ENCODE data around the gene MAGEB3.
"Not testable (repeated sequence)": the region's sequence is repeated elsewhere in the genome, so short reads cannot be mapped to it uniquely, and the experiment has no call there.

The MAGEB3 gene

DNA sequence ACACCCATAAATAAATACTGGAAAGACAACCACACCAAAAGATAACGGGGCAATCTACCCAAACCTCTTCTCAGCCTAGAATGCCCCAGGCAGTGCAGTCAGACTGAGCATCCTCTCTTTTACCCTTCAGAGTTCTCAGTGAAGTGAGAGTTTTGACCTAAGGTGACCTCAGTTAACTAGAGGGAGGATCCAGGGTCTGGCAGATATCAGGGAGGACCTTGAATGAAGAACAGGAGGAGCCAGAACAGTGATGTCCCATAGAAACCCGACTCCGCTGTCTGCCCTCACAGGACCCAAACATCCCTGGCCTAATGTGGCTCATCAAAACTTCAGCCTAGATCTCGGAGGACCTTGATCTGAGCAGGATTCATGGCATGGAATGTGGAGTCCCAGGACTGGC is at the start of gene MAGEB3:
TSS of gene MAGEB3 (plus strand) at position 263 of the 400 bp plus-strand sequence. CDS start 5,268 bp downstream, outside the sequence.
- DNase-seq (ENCODE audit: low spot score): no peak

GRCh38 chrX:30181353-30181752 is 49.1 kb upstream of the MAGEB3 start:
- no peak for DNase-seq (ENCODE audit: low spot score)

DNA sequence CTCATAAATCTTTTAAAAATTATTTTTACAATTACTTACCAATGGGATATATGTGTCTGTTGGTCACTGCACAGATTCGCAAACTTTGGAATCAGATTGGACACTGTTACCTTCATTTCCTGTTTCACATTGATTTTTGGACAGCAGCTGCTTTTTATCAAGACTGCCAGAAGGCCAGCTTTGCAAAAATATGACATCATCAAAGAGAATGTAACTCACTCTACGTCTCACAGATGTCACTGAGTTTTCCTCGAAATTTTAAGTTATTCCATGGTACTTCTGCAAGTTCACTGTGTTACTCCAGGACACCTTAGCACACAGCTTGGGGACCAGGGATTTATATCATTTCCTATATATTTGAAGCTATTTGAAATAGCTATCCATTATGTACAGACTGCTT is 46.9 kb upstream of the MAGEB3 start:
- no peak for DNase-seq (ENCODE audit: low spot score)

- no peak for DNase-seq (ENCODE audit: low spot score)
These were observed 40.0 kb upstream of the MAGEB3 start for GRCh38 chrX:30190426-30190825.

DNA sequence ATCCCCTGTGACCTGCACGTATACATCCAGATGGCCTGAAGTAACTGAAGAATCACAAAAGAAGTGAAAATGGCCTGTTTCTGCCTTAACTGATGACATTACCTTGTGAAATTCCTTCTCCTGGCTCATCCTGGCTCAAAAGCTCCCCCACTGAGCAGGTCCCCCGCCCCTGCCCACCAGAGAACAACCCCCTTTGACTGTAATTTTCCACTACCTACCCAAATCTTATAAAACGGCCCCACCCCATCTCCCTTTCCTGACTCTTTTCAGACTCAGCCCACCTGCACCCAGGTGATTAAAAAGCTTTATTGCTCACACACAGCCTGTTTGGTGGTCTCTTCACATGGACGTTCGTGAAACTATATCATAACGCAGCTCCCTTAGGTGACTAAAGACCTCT is 36.5 kb upstream of the MAGEB3 start:
- not testable (repeated sequence) for DNase-seq (ENCODE audit: low spot score)

DNA sequence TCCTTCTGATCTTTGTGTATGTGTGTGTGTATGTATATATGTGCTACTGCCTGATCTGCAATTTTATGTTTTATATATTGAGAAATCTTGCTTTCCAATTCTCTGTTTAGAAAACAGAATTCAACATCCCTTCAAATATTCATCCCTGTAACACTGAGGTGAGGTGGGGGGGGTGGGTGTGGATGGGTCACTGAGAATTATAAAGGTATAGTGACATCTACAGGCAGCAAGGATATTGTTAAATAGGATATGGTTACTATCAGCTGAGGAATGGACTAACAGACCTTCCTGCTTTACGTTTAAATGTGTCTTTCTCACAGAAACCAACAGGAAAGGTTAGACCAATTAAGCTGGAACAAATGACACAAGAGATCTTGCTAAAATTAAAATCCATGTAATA is 34.1 kb upstream of the MAGEB3 start:
- peak; percentile 48 for DNase-seq (ENCODE audit: low spot score)

DNA sequence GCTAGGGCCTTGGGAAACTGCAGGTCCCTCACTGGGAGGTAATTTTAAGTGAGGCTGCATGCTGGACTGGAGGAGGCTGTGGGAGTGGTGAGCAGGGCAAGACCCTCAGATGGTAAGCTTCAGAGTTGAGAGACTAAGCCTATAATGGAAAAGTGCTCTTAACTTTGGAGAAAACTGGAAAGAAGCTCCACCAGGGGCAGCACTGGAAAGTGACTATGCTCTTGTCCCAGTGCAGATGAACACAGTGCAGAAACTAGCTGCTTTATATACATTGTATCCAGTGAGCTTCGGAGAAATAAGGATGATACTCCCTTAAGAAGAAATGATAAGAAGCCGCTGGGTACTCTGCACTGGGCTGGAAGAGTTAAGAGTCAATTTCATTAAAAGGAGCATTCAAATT is 18.3 kb upstream of the MAGEB3 start:
- no peak for DNase-seq (ENCODE audit: low spot score)

DNA sequence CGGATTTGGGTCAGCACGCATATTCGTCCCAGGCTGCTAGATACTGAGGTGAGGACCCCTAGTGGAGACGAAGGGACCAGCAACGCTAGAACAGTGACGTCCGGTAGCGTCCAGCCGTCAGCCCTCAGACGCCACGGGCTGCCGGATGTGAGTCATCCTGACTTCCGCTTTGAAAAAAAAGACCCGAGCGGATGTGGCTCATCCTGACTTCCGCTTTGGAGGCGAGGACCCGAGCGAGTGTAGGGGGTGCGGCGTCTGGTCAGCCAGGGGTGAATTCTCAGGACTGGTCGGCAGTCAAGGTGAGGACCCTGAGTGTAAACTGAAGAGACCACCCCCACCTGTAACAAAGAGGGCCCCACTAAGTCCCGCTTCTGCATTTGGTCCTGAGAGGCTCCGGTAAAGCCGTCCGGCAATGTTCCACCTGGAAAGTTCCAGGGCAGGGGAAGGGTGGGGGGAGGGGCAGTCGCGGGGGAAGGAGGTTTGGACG is 15.1 kb upstream of the MAGEB3 start, which contains the start of gene MAGEB2:
TSS of gene MAGEB2 (plus strand) at position 207 of the 487 bp plus-strand sequence. CDS start 3,018 bp downstream, outside the sequence.
- no peak for DNase-seq (ENCODE audit: low spot score)

GRCh38 chrX:30217465-30217864 is 13.0 kb upstream of the MAGEB3 start:
- DNase-seq (ENCODE audit: low spot score): no peak

- DNase-seq (ENCODE audit: low spot score): no peak
These were observed 11.1 kb upstream of the MAGEB3 start for GRCh38 chrX:30219372-30219771.

- no peak for DNase-seq (ENCODE audit: low spot score)
These were observed 9.8 kb upstream of the MAGEB3 start for GRCh38 chrX:30220661-30221060.

DNA sequence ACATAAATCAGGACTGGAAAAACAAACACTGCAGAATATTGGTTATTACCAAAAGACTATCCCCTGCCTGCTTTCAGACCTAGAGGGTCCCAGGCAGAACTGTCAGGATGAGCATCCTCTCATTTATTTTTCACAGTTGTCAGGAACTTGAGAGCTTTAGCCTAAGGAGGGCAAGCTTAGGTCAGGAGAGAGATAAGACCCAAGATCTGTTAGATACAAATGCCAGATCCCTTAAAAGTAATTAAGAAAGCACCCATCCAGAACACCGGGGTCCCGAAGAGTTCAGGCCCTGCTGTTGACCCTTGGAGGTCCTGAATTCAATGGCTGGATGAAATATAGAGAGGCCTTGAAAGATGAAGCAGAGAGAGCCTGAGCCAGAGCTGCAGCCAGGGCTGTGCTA is 5.9 kb upstream of the MAGEB3 start:
- no peak for DNase-seq (ENCODE audit: low spot score)

DNA sequence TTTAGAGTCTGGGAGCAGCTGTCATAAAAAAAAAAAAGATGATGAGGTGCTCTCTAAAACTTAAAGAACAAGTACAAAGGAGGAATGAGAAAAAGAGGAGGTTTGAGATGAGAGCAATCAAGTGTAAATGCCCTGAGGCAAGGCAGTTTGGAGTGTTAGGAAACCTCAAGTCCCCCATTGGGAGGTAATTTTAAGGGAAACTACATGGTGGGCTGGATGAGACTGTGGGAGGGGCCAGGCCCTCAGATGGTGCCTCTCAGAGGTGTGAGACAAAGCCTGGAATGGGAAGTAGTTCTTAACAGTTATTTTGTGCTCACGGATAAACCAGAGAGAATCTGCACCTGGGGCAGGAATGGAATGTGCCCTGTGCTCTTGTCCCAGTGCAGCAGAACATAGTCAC is 1.9 kb upstream of the MAGEB3 start:
- no peak for DNase-seq (ENCODE audit: low spot score)

DNA sequence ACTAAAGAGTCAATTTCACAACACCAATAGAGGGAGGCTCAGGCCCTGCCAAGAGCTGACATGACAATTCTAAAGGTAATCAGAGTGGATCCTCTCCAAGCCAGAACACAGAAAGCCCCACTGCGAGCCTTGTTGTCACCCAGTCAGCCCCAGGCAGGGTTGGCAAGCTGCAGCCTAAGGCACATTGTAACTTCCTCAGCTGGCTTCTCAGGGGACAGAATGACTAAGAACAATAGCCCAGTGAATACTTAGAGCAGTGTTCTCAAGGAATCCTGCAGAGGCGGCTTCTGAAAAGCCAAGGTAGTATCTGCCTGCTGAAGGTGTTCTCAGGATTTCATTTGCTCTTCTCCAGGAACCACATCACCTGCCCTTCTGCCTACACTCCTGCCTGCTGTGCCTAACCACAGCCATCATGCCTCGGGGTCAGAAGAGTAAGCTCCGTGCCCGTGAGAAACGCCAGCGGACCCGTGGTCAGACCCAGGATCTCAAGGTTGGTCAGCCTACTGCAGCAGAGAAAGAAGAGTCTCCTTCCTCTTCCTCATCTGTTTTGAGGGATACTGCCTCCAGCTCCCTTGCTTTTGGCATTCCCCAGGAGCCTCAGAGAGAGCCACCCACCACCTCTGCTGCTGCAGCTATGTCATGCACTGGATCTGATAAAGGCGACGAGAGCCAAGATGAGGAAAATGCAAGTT is 11.4 kb downstream of the MAGEB3 start, which contains the start of gene MAGEB4:
TSS of gene MAGEB4 (plus strand) at position 277 of the 692 bp plus-strand sequence. CDS start at position 413, 136 bp downstream.
- DNase-seq (ENCODE audit: low spot score): no peak

GRCh38 chrX:30246769-30247489 is 16.5 kb downstream of the MAGEB3 start, which contains the start of gene MAGEB1:
Gene MAGEB1 (plus strand): TSS chrX:30247146. CDS start chrX:30250494, 3,348 bp downstream.
- no peak for DNase-seq (ENCODE audit: low spot score)

DNA sequence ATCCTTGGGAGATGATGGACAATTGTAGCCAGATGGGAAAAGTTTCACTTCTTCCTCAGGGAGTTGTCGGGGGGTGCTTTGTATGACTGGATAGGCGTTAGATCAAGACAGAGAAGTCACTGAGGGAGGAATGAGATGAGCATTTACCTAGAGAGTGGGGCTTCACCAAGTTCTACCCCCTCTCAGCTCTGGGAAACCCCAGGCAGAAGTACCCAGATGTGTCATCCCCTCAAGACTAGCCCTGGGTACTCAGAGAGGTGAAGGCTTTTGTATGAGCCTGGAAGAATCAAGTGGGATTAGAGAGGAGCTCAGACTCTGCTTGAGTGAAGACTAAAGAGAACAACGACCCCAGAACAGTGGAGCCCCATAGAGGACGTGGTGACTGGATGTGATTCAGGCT is 18.4 kb downstream of the MAGEB3 start:
- no peak for DNase-seq (ENCODE audit: low spot score)

GRCh38 chrX:30253257-30253656 is 22.8 kb downstream of the MAGEB3 start:
- DNase-seq (ENCODE audit: low spot score): no peak

- no peak for DNase-seq (ENCODE audit: low spot score)
These were observed 29.5 kb downstream of the MAGEB3 start for GRCh38 chrX:30259927-30260326.

GRCh38 chrX:30261012-30261411 is 30.6 kb downstream of the MAGEB3 start:
- no peak for DNase-seq (ENCODE audit: low spot score)

- no peak for DNase-seq (ENCODE audit: low spot score)
These were observed 32.3 kb downstream of the MAGEB3 start for GRCh38 chrX:30262763-30263162.

DNA sequence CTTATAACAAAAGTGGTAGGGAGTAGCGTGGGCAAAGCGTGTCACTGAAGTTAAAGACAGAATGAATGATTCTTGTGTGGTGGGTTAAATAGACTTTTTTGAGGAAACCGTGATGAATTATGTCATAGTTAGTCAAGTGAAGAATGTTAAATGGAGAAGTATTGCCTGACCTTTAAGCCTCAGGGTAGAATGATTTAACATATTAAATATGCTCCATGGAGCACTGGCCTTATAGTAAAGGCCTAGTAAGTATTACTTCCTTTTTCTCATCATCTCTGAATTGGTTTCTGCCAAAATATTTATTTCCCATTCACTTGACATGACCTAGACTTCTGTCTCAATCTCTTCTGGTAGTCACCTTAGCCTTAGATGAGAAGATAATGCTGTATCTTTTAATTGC is 40.2 kb downstream of the MAGEB3 start:
- no peak for DNase-seq (ENCODE audit: low spot score)

- peak; percentile 39 for DNase-seq (ENCODE audit: low spot score)
These were observed 45.0 kb downstream of the MAGEB3 start for GRCh38 chrX:30275498-30275897.

- DNase-seq (ENCODE audit: low spot score): peak; percentile 40
These were observed 47.9 kb downstream of the MAGEB3 start for GRCh38 chrX:30278365-30278764.

All from RKO (cell line).